HL-60 (cell line): ENCODE results near the gene ARFGEF3.

Experiments
- DNase-seq, 2 experiments: peaks; one replicate each; pipeline ENCODE4 v3.0.0-alpha.2; 2010 to 2020; ENCODE audit warnings: low read depth in 1 of 2, low spot score in 1 of 2
- H3K27ac ChIP-seq: fragments of 250-450 bp; sonication (Bioruptor Pico); replicated peaks from 2 replicates; pipeline ENCODE4 v1.5.1; 2020; ENCODE audit warnings: mild to moderate bottlenecking, moderate library complexity
- H3K27me3 ChIP-seq: fragments of 250-450 bp; sonication (Bioruptor Pico); 2 replicates; pipeline ENCODE4 v1.5.1; 2021; ENCODE audit warnings: mild to moderate bottlenecking, moderate library complexity; ENCODE audit not compliant: insufficient read depth, poor library complexity, severe bottlenecking
- H3K4me3 ChIP-seq: replicated peaks from 2 replicates; pipeline ENCODE4 v1.5.1; 2011; ENCODE audit warnings: mild to moderate bottlenecking, control low read depth, low read length; ENCODE audit not compliant: insufficient read depth
- GABPA ChIP-seq: IDR thresholded peaks from 2 replicates; pipeline ENCODE4 v1.6.1; 2012; ENCODE audit warnings: low read depth
- POLR2AphosphoS5 ChIP-seq: IDR thresholded peaks from 2 replicates; pipeline ENCODE4 v1.6.1; 2012; ENCODE audit warnings: low read depth
- SPI1 ChIP-seq: IDR thresholded peaks from 2 replicates; pipeline ENCODE4 v1.6.1; 2012; ENCODE audit warnings: low read depth, mild to moderate bottlenecking, borderline replicate concordance
- TF ChIP-seq, protein P1 (sequence below): IDR thresholded peaks from 2 replicates; pipeline ENCODE4 v1.6.1; 2012; ENCODE audit warnings: low read depth; ENCODE audit not compliant: insufficient replicate concordance
- TF ChIP-seq, protein P2 (sequence below): IDR thresholded peaks from one replicate; pipeline ENCODE4 v1.5.1; 2011; ENCODE audit warnings: low read length, control low read depth, inconsistent platforms; ENCODE audit not compliant: insufficient read depth

The ARFGEF3 gene

DNA sequence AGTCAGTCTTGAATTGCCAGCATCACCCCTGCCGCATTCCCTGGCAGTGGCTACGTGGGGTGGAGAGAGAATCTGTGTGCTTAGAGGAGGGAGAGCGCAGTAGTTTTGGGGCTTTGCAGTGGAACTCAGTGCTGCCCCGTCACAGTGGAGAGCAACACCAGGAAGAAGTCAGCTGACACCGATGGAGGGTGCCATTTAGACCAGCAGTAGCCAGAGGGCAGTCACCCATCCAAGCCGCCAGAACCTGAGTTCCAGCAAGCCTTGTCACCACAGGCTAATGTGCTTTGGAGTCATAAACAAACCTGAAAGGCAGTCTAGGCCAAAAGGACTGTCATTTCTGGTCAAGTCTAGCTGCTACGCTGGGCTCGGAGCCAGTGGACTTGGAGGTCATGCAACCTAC is 32.5 kb upstream of the ARFGEF3 start:
- Histone ChIP-seq H3K27ac (no peak overlapping the region), H3K4me3 (no peak overlapping the region), H3K27me3 (no peaks in the 10 kb centered on the region)
- TF ChIP-seq POLR2AphosphoS5 (no peak), SPI1 (no peak), GABPA (no peak)
- TF ChIP-seq, protein P1, sequence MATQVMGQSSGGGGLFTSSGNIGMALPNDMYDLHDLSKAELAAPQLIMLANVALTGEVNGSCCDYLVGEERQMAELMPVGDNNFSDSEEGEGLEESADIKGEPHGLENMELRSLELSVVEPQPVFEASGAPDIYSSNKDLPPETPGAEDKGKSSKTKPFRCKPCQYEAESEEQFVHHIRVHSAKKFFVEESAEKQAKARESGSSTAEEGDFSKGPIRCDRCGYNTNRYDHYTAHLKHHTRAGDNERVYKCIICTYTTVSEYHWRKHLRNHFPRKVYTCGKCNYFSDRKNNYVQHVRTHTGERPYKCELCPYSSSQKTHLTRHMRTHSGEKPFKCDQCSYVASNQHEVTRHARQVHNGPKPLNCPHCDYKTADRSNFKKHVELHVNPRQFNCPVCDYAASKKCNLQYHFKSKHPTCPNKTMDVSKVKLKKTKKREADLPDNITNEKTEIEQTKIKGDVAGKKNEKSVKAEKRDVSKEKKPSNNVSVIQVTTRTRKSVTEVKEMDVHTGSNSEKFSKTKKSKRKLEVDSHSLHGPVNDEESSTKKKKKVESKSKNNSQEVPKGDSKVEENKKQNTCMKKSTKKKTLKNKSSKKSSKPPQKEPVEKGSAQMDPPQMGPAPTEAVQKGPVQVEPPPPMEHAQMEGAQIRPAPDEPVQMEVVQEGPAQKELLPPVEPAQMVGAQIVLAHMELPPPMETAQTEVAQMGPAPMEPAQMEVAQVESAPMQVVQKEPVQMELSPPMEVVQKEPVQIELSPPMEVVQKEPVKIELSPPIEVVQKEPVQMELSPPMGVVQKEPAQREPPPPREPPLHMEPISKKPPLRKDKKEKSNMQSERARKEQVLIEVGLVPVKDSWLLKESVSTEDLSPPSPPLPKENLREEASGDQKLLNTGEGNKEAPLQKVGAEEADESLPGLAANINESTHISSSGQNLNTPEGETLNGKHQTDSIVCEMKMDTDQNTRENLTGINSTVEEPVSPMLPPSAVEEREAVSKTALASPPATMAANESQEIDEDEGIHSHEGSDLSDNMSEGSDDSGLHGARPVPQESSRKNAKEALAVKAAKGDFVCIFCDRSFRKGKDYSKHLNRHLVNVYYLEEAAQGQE, result no peak
- TF ChIP-seq, protein P2, sequence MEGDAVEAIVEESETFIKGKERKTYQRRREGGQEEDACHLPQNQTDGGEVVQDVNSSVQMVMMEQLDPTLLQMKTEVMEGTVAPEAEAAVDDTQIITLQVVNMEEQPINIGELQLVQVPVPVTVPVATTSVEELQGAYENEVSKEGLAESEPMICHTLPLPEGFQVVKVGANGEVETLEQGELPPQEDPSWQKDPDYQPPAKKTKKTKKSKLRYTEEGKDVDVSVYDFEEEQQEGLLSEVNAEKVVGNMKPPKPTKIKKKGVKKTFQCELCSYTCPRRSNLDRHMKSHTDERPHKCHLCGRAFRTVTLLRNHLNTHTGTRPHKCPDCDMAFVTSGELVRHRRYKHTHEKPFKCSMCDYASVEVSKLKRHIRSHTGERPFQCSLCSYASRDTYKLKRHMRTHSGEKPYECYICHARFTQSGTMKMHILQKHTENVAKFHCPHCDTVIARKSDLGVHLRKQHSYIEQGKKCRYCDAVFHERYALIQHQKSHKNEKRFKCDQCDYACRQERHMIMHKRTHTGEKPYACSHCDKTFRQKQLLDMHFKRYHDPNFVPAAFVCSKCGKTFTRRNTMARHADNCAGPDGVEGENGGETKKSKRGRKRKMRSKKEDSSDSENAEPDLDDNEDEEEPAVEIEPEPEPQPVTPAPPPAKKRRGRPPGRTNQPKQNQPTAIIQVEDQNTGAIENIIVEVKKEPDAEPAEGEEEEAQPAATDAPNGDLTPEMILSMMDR, result no peak
- no peak for DNase-seq

DNA sequence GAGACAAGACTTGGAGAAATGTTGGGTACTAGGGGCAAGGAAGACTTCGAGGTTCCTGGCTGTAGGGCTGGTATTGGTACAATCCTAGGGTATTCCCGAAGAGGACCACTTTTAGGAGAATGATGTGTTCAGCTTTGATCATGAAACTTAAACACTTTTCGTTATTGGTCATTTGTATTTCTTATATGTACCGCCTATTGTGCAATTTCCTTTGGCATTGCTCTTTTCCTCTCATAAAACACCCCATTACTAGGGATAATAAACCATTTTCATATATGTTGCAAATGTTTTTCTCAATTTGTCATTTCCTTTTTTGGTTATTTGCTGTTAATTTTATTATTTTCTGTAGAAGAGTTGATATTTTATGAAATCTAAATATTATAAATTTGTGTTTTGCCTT is 18.9 kb upstream of the ARFGEF3 start:
- Histone ChIP-seq H3K4me3 (no peak overlapping the region), H3K27ac (no peak overlapping the region), H3K27me3 (no peaks in the 10 kb centered on the region)
- no peak for DNase-seq
- no peak for TF ChIP-seq GABPA
- TF ChIP-seq, protein P2, result no peak
- no peak for TF ChIP-seq POLR2AphosphoS5
- no peak for TF ChIP-seq SPI1
- TF ChIP-seq, protein P1, result no peak

DNA sequence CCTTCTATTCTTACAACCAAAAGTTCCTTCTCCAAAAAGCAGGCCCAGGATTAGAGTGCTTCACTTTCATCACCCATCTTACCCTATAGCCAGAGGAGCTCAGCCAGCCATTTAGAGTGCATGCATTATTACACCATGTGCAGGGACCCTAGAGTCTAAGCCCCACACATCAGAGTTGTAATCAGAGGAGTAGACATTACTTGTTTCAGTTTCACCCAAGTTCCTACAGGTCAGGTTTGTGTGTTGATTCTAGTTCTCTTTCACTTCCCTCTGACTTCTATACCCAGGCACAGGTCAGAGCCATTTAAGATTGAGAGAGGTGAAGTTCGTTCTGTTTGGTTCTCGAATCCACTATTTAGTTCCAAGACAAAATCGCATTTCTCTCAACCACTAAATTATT is 16.3 kb upstream of the ARFGEF3 start:
- TF ChIP-seq, protein P1, result no peak
- TF ChIP-seq, protein P2, result no peak
- no peak for TF ChIP-seq GABPA
- no peak for TF ChIP-seq POLR2AphosphoS5
- no peak for TF ChIP-seq SPI1
- no peak for DNase-seq
- Histone ChIP-seq H3K27me3 (no peaks in the 10 kb centered on the region), H3K4me3 (no peak overlapping the region), H3K27ac (no peak overlapping the region)
